ENCODE measurements around the gene RRP1B.
"Not testable (repeated sequence)": the region's sequence is repeated elsewhere in the genome, so short reads cannot be mapped to it uniquely, and the experiment has no call there.

Gene RRP1B

DNA sequence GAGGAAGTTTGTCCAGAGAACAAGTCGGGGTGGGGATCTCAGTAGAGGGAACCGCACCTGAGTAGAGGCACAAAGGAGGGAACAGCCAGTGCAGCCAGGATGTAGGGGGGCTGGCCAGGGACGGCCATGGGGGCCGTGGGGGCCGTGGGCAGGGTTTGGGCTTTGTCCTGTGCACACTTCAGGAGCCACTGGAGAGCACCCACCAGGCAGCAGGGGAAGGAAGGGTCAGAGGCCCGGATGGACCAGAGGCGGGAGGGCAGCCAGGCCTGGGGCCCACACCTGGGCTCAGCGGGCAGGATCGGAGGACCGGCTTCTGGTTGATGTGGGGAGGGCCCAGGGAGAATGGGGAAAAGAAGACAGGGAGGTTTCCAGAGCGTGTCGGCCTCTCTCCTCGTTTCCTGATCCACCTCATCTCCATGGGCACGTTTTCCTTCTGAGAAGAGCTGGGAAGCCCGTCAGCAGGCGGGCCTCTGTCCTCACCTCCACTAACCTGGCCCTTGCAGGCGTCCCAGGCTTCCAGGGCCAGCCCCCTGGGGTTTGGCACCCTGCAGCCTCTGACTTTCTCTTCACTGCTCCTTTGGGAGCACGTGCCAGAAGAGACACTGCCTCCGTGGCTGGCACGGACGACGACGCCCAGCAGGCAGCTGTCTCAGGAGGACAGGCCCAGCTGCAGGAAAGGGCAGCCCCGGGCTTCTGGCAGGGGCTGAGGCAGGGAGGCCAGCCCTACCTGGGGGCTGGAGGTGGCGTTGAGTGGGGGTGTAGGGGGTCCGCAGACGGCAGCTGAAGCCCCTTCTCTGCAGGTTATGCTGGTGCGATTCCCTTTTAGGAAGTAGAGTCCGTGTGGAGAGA lies 42.8 kb downstream of the RRP1B start:
- DNase-seq = no peak

DNA sequence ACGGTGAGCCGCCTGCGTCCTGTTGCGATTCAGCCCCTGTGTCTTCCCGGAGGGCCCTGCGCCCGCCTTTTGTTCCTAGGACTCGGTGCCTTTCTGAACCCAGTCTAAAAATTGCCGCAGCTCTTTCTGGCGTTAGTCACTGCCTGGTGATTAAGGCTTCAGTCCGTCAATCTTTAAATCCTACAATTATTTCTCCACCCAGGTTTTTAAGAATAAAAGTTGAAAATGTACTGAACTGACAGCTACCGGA lies 43.4 kb downstream of the RRP1B start:
- DNase-seq = no peak

DNA sequence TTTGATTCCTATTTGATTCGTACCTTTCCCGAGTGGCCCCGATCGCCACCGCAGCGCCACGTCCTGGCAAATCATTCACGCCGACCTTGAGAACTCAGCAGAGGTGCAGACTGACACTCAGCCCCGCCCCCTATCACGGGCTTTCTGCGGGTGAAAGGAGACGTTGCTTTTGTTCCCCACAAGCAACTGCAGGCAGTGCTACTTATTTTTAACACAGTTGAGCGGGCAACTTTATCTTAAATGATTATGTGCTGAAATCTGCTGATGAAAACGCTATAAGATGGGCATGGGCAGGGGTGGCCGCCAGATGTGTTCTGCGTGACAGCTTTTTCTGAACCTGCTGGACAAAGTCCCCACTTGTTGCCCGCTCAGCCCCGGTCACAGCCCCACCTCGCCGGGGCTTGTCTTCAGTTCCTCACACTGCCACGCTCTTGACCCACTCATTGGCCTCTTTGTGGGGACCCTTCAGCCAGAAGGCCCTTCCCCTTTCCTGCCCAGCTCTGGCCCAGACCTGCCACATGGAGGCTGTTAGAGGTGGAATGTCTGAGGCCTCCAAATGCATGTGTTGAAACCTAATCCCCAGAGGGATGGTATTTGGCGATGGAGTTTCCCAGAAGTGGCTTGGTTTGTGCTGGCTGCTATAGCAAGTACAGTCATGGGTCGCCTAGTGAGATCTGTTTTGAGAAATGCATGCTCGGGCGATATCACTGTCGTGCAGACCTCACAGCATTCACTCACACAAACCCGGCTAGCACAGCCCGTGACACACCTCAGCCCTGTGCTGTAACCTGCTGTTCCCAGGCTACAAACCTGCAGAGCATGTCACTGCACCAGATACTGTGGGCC lies 43.9 kb downstream of the RRP1B start:
- no peak for DNase-seq

DNA sequence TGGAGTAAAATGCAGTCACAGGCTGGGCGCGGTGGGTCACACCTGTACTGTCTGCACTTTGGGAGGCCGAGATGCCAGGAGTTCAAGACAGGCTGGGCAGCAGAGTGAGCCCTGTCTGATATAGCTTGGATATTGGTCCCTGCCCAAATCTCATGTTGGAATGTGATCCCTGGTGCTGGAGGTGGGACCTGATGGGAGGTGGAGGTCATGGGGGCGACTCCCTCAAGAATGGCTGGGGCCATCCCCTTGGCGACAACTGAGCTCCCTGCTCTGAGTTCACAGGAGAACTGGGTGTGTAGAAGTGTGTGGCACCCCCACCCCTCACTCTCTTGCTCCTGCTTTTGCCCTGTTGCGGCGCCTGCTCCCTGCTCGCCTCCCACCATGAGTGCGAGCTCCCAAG lies 48.1 kb downstream of the RRP1B start:
- no peak for DNase-seq

DNA sequence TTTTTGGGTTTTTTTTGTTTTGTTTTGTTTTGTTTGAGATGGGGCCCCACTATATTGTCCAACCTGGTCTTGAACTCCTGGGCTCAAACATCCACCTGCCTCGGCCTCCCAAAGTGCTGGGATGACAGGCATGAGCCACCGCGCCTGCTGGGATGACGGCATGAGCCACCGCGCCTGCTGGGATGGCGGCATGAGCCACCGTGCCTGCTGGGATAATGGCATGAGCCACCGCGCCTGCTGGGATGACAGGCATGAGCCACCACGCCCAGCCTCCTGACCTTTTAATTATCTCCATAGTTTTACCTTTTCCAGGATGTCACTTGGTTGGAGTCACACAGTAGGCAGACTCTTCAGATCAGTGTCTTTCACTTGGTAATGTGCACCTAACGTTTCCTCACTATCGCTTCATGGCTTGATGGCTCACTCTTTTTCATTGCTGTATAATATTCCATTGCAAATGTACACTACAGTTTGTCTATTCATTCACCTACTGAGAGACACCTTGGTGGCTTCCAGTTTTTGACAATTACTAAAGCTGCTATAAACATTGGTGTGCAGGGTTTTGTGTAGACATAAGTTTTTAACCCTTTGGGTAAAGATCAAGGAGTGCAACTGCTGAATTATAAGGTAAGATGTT lies 49.5 kb downstream of the RRP1B start:
- no peak for DNase-seq

DNA sequence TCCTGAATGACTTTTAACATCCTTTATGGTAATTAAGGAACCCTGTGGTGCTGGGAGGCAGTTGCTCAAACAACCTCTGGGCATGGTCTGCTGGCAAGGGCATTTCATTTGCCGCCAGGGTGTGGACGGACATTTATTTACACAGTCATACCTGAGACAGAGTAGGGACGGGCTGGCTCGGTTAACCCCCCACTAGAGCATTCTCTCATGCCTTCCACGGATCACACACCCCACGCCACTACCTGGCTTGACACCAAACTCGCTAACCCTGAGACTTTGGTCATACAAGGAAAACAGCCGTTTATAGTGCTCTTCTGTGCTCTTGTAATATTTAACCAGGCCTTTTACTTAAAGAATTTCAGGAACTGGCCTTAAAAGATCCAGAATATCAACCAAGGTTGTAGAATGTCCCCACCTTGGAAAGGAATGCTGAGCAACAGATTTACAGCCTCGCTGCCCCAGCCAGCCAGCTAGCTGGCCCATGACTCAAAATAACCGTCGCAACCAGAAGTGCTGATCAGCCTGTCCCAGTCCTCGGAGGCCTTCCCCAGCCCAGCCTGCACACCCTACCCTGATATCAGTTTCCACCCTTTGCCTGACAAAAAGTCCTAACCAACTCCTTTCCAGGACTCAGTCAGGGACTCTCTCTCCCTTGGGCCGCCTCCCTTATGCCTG lies 53.0 kb downstream of the RRP1B start:
- DNase-seq = no peak

DNA sequence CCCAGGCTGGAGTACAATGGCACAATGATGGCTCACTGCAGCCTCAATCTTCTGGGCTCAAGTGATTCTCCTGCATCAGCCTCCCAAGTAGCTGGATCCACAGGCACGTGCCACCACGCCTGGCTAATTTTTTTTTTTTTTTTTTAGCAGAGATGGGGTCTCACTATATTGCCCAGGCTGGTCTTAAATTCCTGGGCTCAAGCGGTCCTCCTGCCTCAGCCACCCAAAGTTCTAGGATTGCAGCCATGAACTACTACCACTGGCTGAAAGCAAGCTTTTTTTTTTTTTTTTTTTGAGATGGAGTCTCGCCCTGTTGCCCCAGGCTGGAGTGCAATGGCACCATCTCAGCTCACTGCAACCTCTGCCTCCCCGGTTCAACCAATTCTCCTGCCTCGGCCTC lies 53.8 kb downstream of the RRP1B start:
- DNase-seq = not testable (repeated sequence)

DNA sequence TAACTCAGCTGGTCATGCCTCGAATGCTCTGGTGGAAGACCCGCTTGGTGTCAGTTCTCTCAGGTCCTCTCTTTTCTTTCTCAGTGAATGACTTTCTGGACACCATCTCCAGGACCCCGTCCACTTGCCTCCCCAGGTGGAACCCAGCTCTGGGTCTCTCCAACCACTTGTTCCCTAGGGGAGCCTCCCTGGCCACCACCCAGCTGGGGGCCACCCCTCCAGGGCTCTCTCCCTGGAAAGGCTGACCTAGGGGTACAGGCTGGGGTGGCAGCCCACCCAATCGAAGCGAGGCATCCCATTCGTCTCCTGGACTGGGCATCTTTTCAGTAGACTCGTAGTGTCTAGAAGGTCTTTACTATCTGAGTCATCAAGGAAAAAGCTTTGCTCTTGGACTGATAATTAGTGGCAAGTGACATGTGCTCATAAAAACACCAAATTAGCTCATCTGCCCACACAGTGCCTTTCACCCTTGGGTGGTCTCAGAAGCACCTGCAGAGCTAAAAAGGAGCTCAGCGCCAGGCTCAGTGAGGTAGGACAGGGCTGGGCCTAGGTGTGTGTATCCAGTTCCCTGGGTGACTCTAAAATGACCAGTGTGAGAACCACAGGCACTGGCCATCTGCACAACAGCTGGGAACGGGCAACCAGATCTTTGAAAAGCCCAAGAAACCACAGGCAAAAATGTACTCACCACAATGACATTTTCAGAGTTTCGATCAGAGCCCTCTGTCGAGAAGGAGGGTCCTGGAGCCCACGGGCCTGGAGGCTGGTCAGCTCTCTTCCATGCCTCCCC lies 57.2 kb downstream of the RRP1B start:
- DNase-seq = no peak

DNA sequence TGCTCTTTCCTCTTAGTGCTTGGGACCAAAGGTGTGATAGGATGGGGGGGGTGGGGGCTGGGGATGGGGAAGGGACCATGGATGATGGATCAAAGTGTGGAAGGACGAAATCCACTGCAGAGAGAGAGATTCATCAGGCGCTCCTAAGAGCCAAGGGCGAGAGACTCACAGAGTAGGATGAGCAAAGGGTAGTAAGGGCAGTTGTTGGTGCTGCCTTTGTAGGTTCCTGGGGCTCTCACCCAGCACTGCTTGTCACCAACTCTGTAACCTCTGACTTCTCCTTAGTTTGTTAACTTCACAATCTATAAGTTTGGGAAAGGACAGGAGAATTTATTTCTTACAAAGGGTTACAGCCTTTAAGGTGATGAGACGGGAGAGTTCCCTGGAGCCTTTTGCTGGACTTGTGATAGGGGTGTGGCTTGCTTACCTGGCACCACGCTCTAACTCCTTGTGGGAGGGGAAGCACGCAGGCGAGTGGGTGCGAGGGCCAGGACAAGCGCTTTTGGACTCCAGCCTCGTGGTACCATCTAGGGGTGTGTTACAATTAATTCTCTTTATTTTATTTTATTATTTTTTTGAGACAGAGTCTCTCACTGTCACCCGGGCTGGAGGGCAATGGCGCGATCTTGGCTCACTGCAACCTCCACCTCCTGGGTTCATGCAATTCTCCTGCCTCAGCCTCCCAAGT lies 58.0 kb downstream of the RRP1B start:
- DNase-seq = no peak

DNA sequence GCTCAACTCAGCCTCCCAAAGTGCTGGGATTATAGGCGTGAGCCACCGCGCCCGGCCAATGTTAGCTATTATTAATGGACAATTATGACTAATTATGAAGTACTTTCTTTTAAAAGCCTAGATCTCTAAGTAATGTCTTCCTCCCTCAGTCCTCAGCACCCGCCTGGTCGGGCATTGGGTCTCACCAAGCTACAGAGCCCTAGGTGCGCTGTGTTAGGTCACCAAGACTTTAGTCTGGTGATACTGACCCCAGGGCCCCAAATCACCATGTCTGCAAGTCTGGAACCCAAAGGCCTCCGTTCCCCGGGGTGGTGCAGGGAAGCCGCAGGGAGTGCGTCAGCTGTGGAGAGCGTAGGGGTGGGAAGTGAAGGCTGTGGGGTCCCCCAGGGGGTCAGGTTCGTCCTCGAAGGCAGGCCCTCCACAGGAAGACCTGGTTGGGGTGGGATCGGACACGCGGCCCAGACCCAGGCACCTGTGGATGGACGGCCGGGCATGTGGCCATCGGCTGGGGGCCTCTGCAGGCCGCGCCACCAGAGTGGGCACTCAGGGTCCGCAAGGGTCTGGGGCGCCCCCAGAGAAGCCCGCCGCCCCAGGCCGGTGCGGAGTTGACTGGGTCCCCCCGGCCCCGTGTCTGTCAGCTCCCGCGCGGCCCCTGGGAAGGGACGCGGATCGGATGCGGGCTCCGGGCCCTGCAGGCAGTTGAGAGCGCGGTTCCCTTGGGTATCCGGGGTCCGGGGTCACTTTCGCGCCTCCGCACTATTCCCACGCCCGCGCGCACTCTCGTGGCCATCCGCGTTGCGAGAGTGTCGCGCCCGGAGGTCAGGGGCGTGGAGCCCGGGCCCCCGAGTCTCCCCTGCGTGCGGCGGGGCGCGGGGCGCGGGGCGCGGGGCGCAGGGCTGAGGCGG lies 58.9 kb downstream of the RRP1B start:
- DNase-seq = no peak

DNA sequence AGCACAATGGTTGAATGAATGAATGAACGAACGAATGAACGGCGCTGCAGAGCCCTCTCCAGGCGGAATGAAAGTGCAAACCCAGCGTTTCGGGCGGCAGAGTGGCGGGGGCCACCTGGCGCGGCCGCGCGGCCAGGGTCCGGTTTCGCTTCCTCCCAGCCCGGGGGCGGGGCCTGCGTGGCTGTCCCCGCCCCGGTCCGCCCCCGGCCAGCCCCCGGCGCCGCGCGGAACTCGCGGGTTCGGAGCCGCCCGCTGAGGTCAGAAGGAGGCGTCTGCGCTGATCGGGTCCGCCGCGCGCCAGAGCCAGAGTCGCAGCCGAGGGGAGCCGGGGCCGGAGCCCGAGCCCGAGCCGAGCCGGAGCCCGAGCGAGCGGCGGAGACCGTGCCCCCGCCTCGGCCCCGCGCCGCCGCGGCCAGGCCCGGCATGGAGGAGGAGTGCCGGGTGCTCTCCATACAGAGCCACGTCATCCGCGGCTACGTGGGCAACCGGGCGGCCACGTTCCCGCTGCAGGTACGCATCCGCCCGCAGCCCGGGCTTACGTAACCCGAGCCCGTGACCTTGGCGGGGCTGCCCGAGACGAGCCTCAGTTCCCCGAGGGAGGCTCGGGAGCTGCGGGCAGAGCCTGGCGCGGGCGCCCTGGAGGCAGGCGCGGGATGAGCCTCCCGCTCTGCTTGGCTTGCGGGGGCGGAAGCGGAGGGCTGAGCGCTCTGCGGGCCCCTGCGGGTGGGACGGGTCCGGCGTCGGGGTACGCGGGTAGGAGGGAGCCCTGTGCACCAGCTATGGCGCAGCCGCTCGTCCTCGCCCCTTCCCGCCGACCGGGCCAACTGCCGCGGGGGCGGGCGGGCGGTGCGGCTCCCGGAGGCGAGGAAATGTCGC lies 59.8 kb downstream of the RRP1B start, which contains the start of gene PDXK:
Gene PDXK, plus strand, starts transcription at position 258 of the 876 bp plus-strand sequence. Its CDS starts 166 bp downstream, at position 424.
- peak; percentile 77 to 88 for DNase-seq

DNA sequence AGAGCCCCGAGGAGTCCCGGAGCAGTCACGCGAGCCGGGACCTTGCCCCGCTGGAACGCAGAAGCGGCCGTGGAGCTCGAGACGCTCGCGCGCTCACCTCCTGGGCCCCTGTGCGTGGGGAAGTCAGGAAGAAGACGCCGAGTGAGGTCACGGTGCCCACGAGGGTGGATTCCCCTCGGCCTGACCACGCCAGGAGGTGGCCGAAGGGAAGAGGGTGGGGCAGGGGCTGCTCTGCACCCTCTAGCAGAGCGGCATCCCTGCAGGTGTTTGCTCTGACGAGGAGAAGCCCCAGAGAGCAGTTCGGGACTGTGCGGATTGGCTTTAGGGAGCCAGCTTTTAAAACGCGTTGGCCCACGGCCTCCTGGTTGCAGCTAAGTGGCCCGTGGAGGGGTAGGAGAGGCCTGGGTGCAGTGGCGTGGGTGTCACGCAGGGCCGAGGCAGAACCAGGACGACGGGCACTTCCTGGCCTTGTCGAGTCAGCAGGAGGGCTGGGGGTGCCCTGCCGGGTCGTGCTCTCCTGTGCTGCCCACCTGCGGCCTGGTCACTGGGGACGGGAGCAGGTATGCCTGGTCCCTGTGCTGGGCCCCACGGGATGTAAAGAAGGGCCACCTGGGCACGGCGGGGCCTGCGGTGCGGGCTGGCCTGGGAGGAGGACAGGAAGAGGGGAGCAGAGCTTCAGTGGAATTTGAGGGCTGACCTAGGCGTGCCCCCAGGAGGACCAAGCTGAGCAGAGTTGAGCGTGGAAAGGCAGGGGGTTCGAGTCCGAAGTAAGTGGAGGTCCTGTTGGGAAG lies 60.6 kb downstream of the RRP1B start:
- no peak for DNase-seq

DNA sequence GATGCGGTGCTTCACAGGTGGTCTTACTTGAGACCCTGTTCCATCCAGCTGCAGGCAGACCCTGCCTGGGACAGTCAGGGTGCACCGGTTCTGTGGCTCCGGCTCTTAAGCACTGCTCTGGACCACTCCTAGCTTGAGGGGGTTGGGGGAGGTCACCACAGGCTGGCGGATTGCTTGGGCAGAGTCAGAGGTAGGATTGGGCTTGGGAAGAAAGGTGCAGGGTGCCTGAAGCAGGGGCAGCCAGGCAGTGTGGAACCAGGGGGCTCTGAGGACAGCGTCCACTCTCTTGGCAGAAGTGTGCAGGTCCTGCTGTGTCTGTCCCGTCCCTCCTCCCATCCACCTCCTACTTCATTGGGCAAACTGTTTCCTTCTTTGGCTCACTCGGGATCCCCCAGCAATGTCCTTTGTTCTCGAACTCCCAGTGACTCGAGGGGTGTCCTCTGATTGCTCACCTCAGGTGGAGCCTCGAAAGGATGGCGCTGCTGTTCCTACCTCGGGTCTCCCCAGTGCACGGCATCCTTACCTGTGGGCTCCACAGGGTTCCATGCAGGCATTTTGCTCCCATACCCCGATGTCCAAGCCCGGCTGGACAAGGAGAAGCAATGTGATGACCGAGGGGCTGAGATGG lies 61.3 kb downstream of the RRP1B start:
- no peak for DNase-seq

DNA sequence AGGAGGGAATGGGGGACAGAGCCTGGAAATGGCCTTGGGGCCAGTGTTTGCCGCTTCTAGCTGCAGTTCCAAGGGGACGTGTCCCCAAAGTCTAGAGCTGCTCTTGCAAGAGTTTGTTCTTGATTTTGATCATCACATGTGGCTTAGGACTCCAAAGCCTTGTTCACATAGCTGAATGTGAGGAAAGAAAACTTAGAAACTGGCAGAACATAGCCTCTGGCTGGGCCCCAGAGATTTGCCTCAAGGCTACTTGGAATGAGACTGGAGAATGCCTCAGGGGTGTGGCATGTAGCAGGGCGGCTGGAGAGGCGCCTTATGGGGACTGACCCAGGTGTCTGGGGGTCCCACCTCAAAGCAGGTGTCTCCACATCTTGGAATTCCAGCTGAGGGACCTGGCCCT lies 61.8 kb downstream of the RRP1B start:
- no peak for DNase-seq

DNA sequence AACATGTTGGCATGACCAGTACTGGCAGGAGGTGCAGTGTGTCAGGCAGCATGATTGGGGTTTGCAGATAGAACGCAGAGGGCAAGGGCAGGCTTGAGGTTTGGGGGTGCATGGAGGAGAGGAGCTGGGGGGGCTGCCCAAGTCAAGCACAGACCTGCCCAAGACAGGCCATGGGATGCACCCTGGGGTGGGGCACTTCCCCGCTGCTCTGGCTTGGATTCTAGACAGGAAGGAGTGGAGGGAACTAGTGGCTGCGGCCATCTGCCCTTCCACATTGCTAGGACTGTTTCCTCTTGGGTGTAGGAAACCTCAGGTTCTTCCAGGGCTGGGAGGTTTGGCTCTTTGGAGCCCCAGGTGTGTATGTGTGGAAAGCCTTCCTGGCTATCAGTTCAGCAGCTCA lies 62.6 kb downstream of the RRP1B start:
- DNase-seq = no peak

DNA sequence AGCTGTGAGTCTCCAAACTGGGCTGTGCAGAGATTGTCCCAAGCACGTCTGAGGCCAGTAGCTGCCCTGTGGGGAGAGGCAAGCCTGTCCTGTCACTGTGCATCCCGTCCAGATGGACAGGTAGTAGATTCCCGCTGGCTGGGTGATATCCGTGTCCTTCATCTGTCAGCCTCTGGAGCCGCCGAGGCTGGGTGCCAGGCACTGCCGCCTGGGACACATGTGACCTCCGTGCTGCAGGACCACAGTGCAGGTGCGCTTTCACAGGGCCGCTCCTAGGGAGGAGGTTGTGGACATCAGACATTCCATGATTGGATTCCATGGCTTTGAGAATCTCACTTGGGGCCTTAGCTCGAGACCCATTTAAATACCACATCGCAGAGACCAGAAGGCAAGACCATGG lies 64.3 kb downstream of the RRP1B start:
- DNase-seq = no peak

DNA sequence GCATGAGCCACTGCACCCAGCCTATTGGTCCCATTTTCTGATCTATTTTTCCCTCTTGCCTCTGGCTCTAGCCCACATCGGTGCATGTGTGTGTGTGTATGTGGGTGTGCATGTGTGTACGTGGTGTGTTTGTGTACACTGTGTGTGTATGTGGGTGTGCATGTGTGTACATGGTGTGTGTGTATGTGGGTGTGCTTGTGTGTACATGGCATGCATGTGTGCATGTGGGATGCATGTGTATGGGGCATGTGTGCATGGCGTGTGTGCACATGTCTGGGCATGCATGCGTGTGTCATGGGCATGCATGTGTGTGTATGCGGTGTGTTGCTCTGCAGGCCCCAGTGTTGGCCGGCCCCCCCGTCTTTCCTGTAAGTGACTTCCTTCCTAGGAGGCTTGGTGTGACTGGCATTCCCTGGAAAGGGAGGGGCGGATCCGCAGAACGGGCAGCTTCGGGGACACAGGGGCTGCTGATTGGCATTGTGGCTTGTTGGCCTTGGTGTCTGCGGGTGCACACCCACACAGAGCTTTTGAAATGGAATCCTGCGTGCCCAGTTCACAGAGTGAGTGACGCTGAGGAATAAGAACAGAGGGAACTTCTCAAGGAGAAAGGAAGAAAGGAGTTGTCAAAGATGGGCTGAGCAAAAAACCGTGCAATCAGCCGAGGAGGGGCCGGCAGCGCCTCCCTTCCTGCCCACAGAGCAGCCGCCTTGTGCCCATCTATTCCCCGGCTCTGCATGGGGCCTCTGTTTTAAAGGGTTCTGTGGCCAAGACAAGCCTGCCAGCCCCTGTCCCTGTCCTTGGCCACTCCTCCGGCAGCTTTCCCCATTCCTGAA lies 67.5 kb downstream of the RRP1B start:
- no peak for DNase-seq

Data from NCI-H1930 (cell line).